Keratinocyte (primary cell): ENCODE results near the gene SLC25A14. TPM values are rescaled to one million over a fixed set of nuclear protein-coding genes. Genes with fewer than 3 reads are reported as not detected.
A peak's percentile ranks its signal among the peaks of the same experiment; 100 is the strongest.

Experiments used
- DNase-seq: peaks from one replicate; pipeline ENCODE4 v3.0.0-alpha.2; 2011; ENCODE audit warnings: low read depth, missing footprints, low spot score
- FAIRE-seq: peaks from 2 replicates; lab custom pipeline; 2011; peaks lifted over from hg19 to GRCh38; lab: Jason Lieb, UNC
- H2AFZ ChIP-seq: 2 replicates; pipeline ENCODE4 v1.6.0; 2012; ENCODE audit warnings: low read length, control low read depth, inconsistent platforms; ENCODE audit not compliant: control insufficient read depth
- H3K27ac ChIP-seq: 2 replicates; pipeline ENCODE4 v1.5.1; 2011; ENCODE audit warnings: low read length; ENCODE audit not compliant: control insufficient read depth, insufficient read depth
- H3K27me3 ChIP-seq: 3 replicates; pipeline ENCODE4 v1.6.0; 2011; ENCODE audit warnings: low read length; ENCODE audit not compliant: control insufficient read depth, insufficient read depth; ENCODE audit errors: extremely low read depth
- H3K36me3 ChIP-seq, 2 experiments: 2 replicates in 1 of 2; 3 replicates in 1 of 2; pipeline ENCODE4 v1.5.1; 2011; ENCODE audit warnings: low read length in 2 of 2, mild to moderate bottlenecking in 1 of 2; ENCODE audit not compliant: control insufficient read depth in 2 of 2, insufficient read depth in 2 of 2; ENCODE audit errors: extremely low read depth in 1 of 2
- H3K4me1 ChIP-seq: 3 replicates; pipeline ENCODE4 v1.5.1; 2011; ENCODE audit warnings: low read length; ENCODE audit not compliant: control insufficient read depth, insufficient read depth; ENCODE audit errors: extremely low read depth
- H3K4me2 ChIP-seq: 3 replicates; pipeline ENCODE4 v1.6.0; 2011; ENCODE audit warnings: low read depth, low read length; ENCODE audit not compliant: control insufficient read depth, insufficient read depth; ENCODE audit errors: extremely low read depth
- H3K4me3 ChIP-seq, 3 experiments: fragments of 200-600 bp in 1 of 3; sonication (generic) in 1 of 3; 2 replicates in 2 of 3; 3 replicates in 1 of 3; pipeline ENCODE4 v1.5.1; 2011 to 2016; ENCODE audit warnings: low read length in 3 of 3, mild to moderate bottlenecking in 3 of 3, control low read depth in 2 of 3, inconsistent platforms in 1 of 3, low read depth in 1 of 3, mixed read lengths in 1 of 3, mixed run types in 1 of 3, moderate library complexity in 1 of 3; ENCODE audit not compliant: control insufficient read depth in 2 of 3, insufficient read depth in 2 of 3; ENCODE audit errors: extremely low read depth in 1 of 3
- H3K79me2 ChIP-seq: 2 replicates; pipeline ENCODE4 v1.6.0; 2012; ENCODE audit warnings: low read length; ENCODE audit not compliant: control insufficient read depth, insufficient read depth
- H3K9ac ChIP-seq: 3 replicates; pipeline ENCODE4 v1.6.0; 2011; ENCODE audit warnings: low read length; ENCODE audit not compliant: control insufficient read depth, insufficient read depth; ENCODE audit errors: extremely low read depth
- H3K9me1 ChIP-seq: 3 replicates; pipeline ENCODE4 v1.6.0; 2011; ENCODE audit warnings: low read length; ENCODE audit not compliant: control insufficient read depth, insufficient read depth; ENCODE audit errors: extremely low read depth
- H3K9me3 ChIP-seq: 2 replicates; pipeline ENCODE4 v1.5.1; 2012; ENCODE audit warnings: low read depth, low read length; ENCODE audit not compliant: control insufficient read depth
- H4K20me1 ChIP-seq: 3 replicates; pipeline ENCODE4 v1.6.0; 2011; ENCODE audit warnings: low read length; ENCODE audit not compliant: control insufficient read depth, insufficient read depth; ENCODE audit errors: extremely low read depth
- EZH2 ChIP-seq: IDR thresholded peaks from one replicate; pipeline ENCODE4 v1.6.1; 2012; ENCODE audit warnings: inconsistent platforms, mild to moderate bottlenecking, low read length, moderate library complexity
- dilution Hi-C: fragments of 300-500 bp; cut with MboI; formaldehyde crosslinking; loops from one replicate; pipeline ENCODE4 v1.7.0; 2020; ENCODE audit warnings: low sequenced_read_pairs; ENCODE audit not compliant: extremely low pct_ligation_motif_present
- polyA minus RNA-seq, 3 experiments: library from RNA; depleted of rRNA, polyadenylated mRNA; stranded (reverse); fragments of >200 nt; gene quantifications; 1 replicate in 1 of 3; 2 replicates in 1 of 3; 3 replicates in 1 of 3; pipeline ENCODE4 v1.2.3, GENCODE V29; 2011
- polyA plus RNA-seq, 5 experiments: library from polyadenylated mRNA; depleted of rRNA in 3 of 5; stranded (reverse) in 3 of 5; stranded (forward) in 1 of 5; unstranded in 1 of 5; fragments of >200 nt; gene quantifications; 1 replicate in 1 of 5; 2 replicates in 3 of 5; 3 replicates in 1 of 5; pipeline versions ENCODE4 v1.2.1 to v1.2.3, GENCODE V29; 2011 to 2012; ENCODE audit warnings: missing spikeins in 2 of 5, low read depth in 1 of 5, low replicate concordance in 1 of 5
- TF ChIP-seq, protein P1 (sequence below), 3 experiments: IDR thresholded peaks in 1 of 3; conservative IDR thresholded peaks in 1 of 3; optimal IDR thresholded peaks in 1 of 3; 2 replicates in 2 of 3; 3 replicates in 1 of 3; pipeline versions ENCODE3 to v1.5.1; 2011; ENCODE audit warnings: low read length in 3 of 3, mild to moderate bottlenecking in 3 of 3, moderate library complexity in 2 of 3, control low read depth in 1 of 3, inconsistent platforms in 1 of 3; ENCODE audit not compliant: insufficient read depth in 2 of 3; ENCODE audit errors: extremely low read depth in 1 of 3

The SLC25A14 gene
- polyA plus RNA-seq (9.7 to 19.4 TPM (median 13.6 TPM) in 3 replicates), polyA minus RNA-seq (2.7 to 6.9 TPM (median 5.7 TPM) in 3 replicates)
- polyA plus RNA-seq (2011; ENCODE audit: low read depth): 9.4 TPM
- 5.6 and 8.4 TPM in 2 replicates for polyA plus RNA-seq (2011; cell fraction: cytosol; rRNA removed)
- 23.2 and 34.4 TPM in 2 replicates for polyA plus RNA-seq (2011; cell fraction: nucleus; rRNA removed)
- polyA plus RNA-seq (2012; ENCODE audit: low replicate concordance): 8.7 and 8.8 TPM in 2 replicates
- 5.8 TPM for polyA minus RNA-seq (2011; cell fraction: cytosol; rRNA and poly(A)+ RNA removed)
- polyA minus RNA-seq (2011; cell fraction: nucleus; rRNA and poly(A)+ RNA removed): 6.2 and 12.3 TPM in 2 replicates

DNA sequence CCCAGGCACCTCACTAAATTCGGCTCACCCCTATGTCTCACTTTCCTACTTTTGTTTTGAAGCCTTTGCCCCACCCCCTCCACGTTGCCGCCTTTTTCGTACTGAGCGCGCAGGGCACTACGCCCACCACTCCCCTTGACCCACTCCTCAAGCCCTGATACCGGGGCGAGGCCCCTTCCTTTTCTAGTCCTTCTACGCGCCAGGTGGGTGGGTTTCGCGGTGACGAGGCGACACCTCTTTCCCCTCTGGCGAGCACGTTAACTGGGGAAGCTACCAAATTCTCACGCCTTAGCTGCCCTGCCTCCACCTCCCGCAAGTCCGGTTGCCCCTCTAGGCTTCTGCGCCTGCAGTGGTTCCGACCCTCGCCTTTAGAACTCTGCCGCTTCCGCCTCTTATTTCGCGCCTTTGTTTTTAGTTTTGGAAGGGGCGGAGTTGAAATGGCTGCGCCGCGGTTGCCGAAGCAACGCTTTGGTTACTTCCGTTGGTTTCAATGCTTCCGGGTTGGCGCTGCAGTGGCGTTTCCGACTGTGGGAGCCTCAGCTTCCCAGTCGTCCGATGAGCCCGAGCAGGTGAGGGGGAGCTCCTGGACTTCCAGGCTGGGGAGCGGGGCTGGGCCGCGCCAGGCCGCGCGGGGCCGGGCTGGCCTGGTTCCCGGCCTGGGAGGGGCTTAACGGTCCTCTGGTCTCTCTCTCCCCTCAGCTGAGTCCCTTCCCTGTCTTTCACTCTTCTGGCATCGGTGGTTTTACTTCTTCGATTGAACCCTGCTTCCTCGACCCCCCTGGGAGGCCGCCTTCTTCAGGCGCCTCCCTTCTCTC lies at the start of gene SLC25A14:
TSS of gene SLC25A14 (plus strand) at position 512 of the 815 bp plus-strand sequence. CDS start 360 bp downstream, outside the sequence.
- H3K4me1 ChIP-seq: peaks cover 3% of the 10 kb centered on the region
- H3K4me3 ChIP-seq: peak within 1 kb of the TSS; percentile 56 to 81 (median 73)
- dilution Hi-C loops: no loop called here
- peak; percentile 13 for DNase-seq
- H3K4me2 ChIP-seq: peak within 1 kb of the TSS; percentile 77
- no peaks in the 10 kb centered on the region for H3K27me3 ChIP-seq
- no peaks in the 10 kb centered on the region for H3K9me3 ChIP-seq
- no peaks in the 10 kb centered on the region for H4K20me1 ChIP-seq
- no peak for FAIRE-seq
- H3K36me3 ChIP-seq: no peaks in the 10 kb centered on the region
- TF ChIP-seq EZH2: no peak
- TF ChIP-seq, protein P1, sequence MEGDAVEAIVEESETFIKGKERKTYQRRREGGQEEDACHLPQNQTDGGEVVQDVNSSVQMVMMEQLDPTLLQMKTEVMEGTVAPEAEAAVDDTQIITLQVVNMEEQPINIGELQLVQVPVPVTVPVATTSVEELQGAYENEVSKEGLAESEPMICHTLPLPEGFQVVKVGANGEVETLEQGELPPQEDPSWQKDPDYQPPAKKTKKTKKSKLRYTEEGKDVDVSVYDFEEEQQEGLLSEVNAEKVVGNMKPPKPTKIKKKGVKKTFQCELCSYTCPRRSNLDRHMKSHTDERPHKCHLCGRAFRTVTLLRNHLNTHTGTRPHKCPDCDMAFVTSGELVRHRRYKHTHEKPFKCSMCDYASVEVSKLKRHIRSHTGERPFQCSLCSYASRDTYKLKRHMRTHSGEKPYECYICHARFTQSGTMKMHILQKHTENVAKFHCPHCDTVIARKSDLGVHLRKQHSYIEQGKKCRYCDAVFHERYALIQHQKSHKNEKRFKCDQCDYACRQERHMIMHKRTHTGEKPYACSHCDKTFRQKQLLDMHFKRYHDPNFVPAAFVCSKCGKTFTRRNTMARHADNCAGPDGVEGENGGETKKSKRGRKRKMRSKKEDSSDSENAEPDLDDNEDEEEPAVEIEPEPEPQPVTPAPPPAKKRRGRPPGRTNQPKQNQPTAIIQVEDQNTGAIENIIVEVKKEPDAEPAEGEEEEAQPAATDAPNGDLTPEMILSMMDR (optimal IDR thresholded peaks at IDR 0.05 in 1 of 3, IDR thresholded peaks at IDR 0.05 in 1 of 3, conservative IDR thresholded peaks at IDR 0.05 in 1 of 3; ENCODE audit: extremely low read depth in 1 of 3, insufficient read depth in 2 of 3, low read length in 3 of 3): no peak
- peak within 1 kb of the TSS; percentile 95 for H2AFZ ChIP-seq
- H3K9me1 ChIP-seq: no peaks in the 10 kb centered on the region
- peak within 1 kb of the TSS; percentile 60 for H3K27ac ChIP-seq
- H3K9ac ChIP-seq: peak within 1 kb of the TSS; percentile 69
- H3K79me2 ChIP-seq: no peaks in the 10 kb centered on the region

- peak; percentile 43 for FAIRE-seq
Measured at GRCh38 chrX:130295519-130296296, 44.0 kb upstream of the SLC25A14 start.

More at GRCh38 chrX:130295519-130296296, 44.0 kb upstream of the SLC25A14 start:
- Histone ChIP-seq H2AFZ (no peak overlapping the region), H3K4me2 (no peak overlapping the region), H3K27me3 (no peaks in the 10 kb centered on the region), H3K4me1 (peaks cover 12% of the 10 kb centered on the region), H3K36me3 (no peaks in the 10 kb centered on the region), H3K9me3 (no peaks in the 10 kb centered on the region), H4K20me1 (no peaks in the 10 kb centered on the region), H3K27ac (no peak overlapping the region), H3K79me2 (no peaks in the 10 kb centered on the region), H3K9me1 (no peaks in the 10 kb centered on the region), H3K4me3 (no peak overlapping the region), H3K9ac (no peak overlapping the region)
- dilution Hi-C loops: no loop called here
- DNase-seq: no peak
- TF ChIP-seq EZH2: no peak
- TF ChIP-seq, protein P1 (optimal IDR thresholded peaks at IDR 0.05 in 1 of 3, IDR thresholded peaks at IDR 0.05 in 1 of 3, conservative IDR thresholded peaks at IDR 0.05 in 1 of 3; ENCODE audit: extremely low read depth in 1 of 3, insufficient read depth in 2 of 3, low read length in 3 of 3): no peak
